Activated CD4-positive, CD25-positive, alpha-beta regulatory T cell treated with anti-CD3 and anti-CD28 coated beads, Interleukin-2, amount 50 U/mL, for 24 hours (primary cell): Measurements from ENCODE around the gene AKAP9.
A peak's percentile ranks its signal among the peaks of the same experiment; 100 is the strongest.
"Not testable (repeated sequence)": the region's sequence is repeated elsewhere in the genome, so short reads cannot be mapped to it uniquely, and the experiment has no call there.

Experiments used
- ATAC-seq, 2 donors: fragments of 150-1000 bp; cut with Tn5 transposase; one replicate each; pipeline ENCODE4 v1.10.0; 2021; ENCODE audit warnings: mild to moderate bottlenecking in 1 of 2, moderate library complexity in 1 of 2

AKAP9 gene

DNA sequence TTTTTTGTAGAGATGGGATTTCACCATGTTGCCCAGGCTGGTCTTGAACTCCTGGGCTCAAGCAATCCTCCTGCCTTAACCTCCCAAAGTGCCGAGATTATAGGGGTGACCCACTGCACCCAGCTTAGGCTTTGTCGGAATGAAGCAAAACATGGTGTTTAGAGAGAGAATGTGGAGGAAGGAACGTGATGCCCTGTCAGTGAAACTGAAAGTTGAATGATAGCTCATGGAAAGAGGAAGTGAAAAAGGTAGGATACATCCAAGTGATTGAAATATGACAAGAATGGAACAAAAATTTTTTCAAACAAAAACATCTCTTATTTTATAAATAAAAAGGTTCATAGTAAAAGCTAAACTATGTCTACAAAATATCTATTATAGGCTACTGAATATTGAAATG, 5.9 kb downstream of the AKAP9 start:
- ATAC-seq, result no peak

GRCh38 chr7:91947948-91948347, 7.3 kb downstream of the AKAP9 start:
- no peak for ATAC-seq

- peak in 1 of 2 donors; percentile 43 for ATAC-seq
Observed at GRCh38 chr7:91949221-91950009, 8.8 kb downstream of the AKAP9 start.

GRCh38 chr7:91953618-91954017, 13.0 kb downstream of the AKAP9 start:
- no peak for ATAC-seq

- ATAC-seq, result not testable (repeated sequence)
Observed at GRCh38 chr7:91956464-91956863, 15.8 kb downstream of the AKAP9 start.

- no peak for ATAC-seq
Observed at GRCh38 chr7:91957232-91957631, 16.6 kb downstream of the AKAP9 start.

DNA sequence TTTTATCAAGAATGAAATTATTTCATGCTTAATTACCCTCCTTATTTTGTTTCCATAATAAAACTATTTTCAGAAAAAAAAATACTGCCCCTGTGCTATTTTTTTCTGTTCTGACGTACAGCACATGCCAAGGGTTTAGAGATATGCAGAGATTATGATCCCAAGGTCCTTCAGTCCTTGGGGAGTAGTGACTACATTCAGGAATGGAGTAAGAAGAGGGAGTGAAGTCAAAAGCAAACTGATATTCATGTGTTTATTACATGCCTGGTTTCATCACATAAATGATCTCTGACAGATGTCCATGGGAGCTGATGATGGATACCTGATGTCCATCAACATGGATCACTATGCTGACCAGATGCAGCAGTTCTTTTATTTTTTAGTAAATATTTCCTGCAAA, 17.2 kb downstream of the AKAP9 start:
- ATAC-seq, result no peak

DNA sequence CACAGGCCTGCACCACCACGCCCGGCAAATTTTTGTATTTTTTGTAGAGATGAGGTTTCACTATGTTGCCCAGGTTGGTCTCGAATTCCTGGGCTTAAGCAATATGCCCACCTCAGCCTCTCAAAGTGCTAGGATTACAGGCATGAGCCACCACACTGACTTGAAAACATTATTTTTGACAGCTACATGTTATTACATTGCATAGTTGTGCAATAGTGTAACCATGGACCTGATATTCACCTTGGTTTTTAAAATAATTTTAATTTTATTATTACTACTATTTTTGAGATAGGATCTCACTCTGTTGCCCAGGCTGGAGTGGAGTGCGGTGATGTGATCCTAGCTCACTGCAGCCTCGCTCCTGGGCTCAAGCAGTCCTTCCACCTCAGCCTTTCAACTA, 18.4 kb downstream of the AKAP9 start:
- no peak for ATAC-seq

- ATAC-seq, result no peak
Observed at GRCh38 chr7:91961816-91962215, 21.2 kb downstream of the AKAP9 start.

DNA sequence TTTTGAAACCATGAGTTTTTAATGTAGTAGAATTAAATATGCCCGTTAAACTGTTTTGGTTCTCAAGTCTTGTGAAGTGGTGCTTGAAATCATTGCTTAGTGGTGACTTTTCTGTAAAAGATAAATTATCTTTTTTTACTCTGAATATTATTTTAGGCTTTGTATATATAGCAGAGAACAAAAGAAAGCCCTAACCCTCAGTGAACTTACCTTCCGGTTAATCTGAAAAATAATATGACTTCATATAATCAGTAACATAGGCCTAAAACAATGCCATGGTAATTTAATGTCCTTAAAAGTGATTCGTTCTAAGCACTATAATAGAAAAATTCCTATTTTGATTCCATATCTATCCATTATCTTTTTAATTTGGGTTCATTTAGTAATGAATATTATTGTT, 21.8 kb downstream of the AKAP9 start:
- ATAC-seq, result no peak

DNA sequence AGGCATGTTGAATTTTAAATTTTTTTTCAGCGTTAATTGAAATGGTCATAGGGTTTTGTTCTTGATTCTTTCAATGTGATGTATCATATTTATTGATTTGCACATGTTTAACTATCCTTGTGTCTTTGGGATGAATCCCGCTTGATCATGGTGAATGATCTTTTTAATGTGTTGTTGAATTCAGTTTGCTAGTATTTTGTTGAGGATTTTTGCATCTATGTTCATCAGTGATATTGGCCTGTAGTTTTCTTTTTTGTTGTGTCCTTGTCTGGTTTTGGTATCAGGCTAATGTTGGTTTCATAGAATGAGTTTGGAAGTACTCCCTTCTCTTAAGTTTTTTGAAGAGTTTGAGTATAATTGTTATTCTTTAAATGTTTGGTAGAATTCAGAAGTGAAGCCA, 26.9 kb downstream of the AKAP9 start:
- ATAC-seq, result not testable (repeated sequence)

- no peak for ATAC-seq
Observed at GRCh38 chr7:91973639-91974038, 33.0 kb downstream of the AKAP9 start.

GRCh38 chr7:91974066-91974465, 33.4 kb downstream of the AKAP9 start:
- ATAC-seq, result no peak

- no peak for ATAC-seq
Observed at GRCh38 chr7:91976743-91977142, 36.1 kb downstream of the AKAP9 start.

GRCh38 chr7:91979590-91979989, 38.9 kb downstream of the AKAP9 start:
- no peak for ATAC-seq

GRCh38 chr7:91982352-91982751, 41.7 kb downstream of the AKAP9 start:
- ATAC-seq, result not testable (repeated sequence)

DNA sequence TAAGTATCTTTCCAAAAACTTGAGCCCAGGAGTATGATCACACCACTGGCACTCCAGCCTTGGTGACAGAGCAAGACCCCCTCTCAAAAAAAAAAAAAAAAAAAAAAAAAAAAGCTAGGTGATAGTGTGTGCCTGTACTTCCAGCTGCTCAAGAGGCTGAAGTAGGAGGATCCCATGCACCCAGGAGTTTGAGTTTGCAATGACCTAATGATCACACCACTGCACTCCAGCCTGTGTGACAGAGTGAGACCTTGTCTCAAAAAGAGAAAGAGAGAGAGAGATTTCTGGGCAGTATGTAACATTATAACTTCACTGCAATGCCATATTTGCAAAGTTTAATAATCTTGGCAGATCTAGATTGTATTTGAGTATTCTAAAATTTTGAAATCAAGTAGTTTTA, 47.6 kb downstream of the AKAP9 start:
- no peak for ATAC-seq

DNA sequence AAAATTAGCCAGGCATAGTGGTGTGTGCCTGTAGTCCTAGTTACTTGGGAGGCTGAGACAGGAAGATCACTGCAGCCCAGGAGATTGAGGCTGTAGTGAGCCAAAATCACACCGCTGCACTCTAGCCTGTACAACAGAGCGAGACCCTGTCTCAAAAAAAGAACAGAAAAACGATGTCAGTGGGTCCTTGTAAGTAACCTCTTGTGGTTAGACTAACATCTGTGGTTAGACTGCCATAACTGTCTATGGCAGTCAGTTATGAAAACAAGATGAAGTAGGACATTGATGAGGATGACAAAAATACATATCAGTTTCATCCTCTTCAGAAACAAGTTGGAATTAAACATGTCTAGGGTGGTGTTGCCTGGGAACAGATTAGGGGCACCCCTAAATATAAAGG, 53.3 kb downstream of the AKAP9 start:
- ATAC-seq, result no peak

GRCh38 chr7:91995391-91996105, 54.9 kb downstream of the AKAP9 start:
- no peak for ATAC-seq

GRCh38 chr7:91999631-92000565, 59.2 kb downstream of the AKAP9 start:
- ATAC-seq, result no peak

DNA sequence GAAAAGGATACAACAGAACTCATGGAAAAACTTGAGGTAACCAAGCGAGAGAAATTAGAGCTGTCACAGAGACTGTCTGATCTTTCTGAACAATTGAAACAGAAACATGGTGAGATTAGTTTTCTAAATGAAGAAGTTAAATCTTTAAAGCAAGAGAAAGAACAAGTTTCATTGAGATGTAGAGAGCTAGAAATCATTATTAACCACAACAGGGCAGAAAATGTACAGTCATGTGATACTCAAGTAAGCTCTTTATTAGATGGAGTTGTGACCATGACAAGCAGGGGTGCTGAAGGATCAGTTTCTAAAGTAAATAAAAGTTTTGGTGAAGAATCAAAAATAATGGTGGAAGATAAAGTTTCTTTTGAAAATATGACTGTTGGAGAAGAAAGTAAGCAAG, 62.1 kb downstream of the AKAP9 start:
- no peak for ATAC-seq

GRCh38 chr7:92006046-92006445, 65.4 kb downstream of the AKAP9 start:
- no peak for ATAC-seq

- ATAC-seq, result no peak
Observed at GRCh38 chr7:92010215-92010614, 69.6 kb downstream of the AKAP9 start.
